ENCODE data around the gene KANK3.
"Not testable (repeated sequence)": the region's sequence is repeated elsewhere in the genome, so short reads cannot be mapped to it uniquely, and the experiment has no call there.

Gene KANK3

GRCh38 chr19:8316351-8317125 is 26.5 kb downstream of the KANK3 start:
- DNase-seq = no peak

- not testable (repeated sequence) for DNase-seq
These were observed 28.0 kb downstream of the KANK3 start for GRCh38 chr19:8314981-8315640.

- DNase-seq = no peak
These were observed 31.4 kb downstream of the KANK3 start for GRCh38 chr19:8311461-8312260.

GRCh38 chr19:8310342-8311055 is 32.6 kb downstream of the KANK3 start:
- DNase-seq = no peak

- no peak for DNase-seq
These were observed 34.2 kb downstream of the KANK3 start for GRCh38 chr19:8308891-8309291.

GRCh38 chr19:8307965-8308866 is 34.8 kb downstream of the KANK3 start, which contains the start of gene CD320:
CD320 (minus strand) TSS chr19:8308358; CDS start chr19:8308290, 68 bp downstream.
- DNase-seq = peak; percentile 91

- DNase-seq = no peak
These were observed 35.6 kb downstream of the KANK3 start for GRCh38 chr19:8307400-8307964.

- no peak for DNase-seq
These were observed 36.6 kb downstream of the KANK3 start for GRCh38 chr19:8306235-8307054.

- DNase-seq = no peak
These were observed 37.3 kb downstream of the KANK3 start for GRCh38 chr19:8305798-8306197.

- DNase-seq = no peak
These were observed 38.0 kb downstream of the KANK3 start for GRCh38 chr19:8304841-8305621.

- DNase-seq = no peak
These were observed 40.3 kb downstream of the KANK3 start for GRCh38 chr19:8302734-8303133.

GRCh38 chr19:8302357-8302691 is 40.7 kb downstream of the KANK3 start:
- DNase-seq = no peak

GRCh38 chr19:8291337-8291736 is 51.7 kb downstream of the KANK3 start:
- DNase-seq = not testable (repeated sequence)

GRCh38 chr19:8276508-8276907 is 66.6 kb downstream of the KANK3 start:
- not testable (repeated sequence) for DNase-seq

All from suppressor macrophage treated with lipopolysaccharide for 4 hours (primary cell).